Measurements from ENCODE around the gene MXRA7.

The MXRA7 gene

DNA sequence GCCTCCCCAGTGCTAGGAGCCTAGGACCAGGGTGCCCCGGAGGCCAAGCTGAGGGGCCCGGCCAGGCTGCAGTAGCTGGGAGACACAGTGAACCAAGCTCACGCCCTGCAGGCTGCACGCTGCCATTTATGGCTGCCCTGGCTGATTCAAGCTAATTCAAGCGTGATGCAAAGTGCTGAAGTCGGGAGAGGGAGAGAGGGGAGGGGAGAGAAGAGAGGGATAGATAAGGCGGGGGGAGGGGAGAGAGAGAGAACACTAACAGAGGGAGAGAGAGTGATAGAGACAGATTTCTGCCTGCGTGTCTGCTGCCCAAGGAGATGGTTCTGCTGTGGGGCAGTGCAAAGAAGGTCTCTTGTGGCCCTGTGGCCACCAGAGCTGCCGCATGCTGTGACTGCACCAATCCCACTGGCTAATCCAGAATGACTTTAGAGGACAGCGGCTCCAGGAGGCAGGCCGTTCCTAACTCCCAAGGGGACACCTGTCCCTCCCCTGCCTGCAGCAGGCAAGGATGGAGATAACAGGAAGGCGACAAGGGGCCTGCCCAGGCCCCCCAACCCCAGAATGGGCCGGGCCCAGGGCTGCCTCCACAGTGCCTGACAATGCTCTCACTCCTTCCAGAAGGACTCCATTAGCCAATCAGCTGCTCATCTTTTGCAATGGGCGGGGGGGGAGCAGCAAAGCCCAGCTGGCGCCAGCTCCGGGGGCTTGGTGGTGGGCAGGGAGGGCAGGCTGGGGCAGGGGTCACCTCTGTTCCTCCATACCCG is 12.9 kb downstream of the MXRA7 start:
- H2BK5ac ChIP-seq (ENCODE audit: low read length), result peak overlapping the region; percentile 17
- peak; percentile 70 for DNase-seq (ENCODE audit: low spot score)

GRCh38 chr17:76696763-76697701 is 13.7 kb downstream of the MXRA7 start:
- peak overlapping the region; percentile 2 for H2BK120ac ChIP-seq (ENCODE audit: low read depth, low read length)
- H4K91ac ChIP-seq (ENCODE audit: low read depth, low read length, poor library complexity), result no peak overlapping the region
- no peaks in the 10 kb centered on the region for H3K9me3 ChIP-seq (replicated peaks in 1 of 2; ENCODE audit: control insufficient read depth in 2 of 2, insufficient read depth in 1 of 2, low read depth in 1 of 2, low read length in 2 of 2)
- H4K8ac ChIP-seq (ENCODE audit: low read depth, low read length), result no peak overlapping the region
- no peak overlapping the region for H2BK12ac ChIP-seq (ENCODE audit: low read length)
- no peak overlapping the region for H3K9ac ChIP-seq (ENCODE audit: low read depth, low read length, poor library complexity)
- H3K79me1 ChIP-seq (ENCODE audit: low read depth, low read length), result no peaks in the 10 kb centered on the region
- H2BK5ac ChIP-seq (ENCODE audit: low read length), result peak overlapping the region; percentile 17
- H2AFZ ChIP-seq (ENCODE audit: low read length), result peak overlapping the region; percentile 84
- H3K4me1 ChIP-seq (ENCODE audit: control insufficient read depth in 2 of 2, insufficient read depth in 1 of 2, low read depth in 1 of 2, low read length in 2 of 2), result peaks cover 36 to 43% of the 10 kb centered on the region in 2 donors
- peak overlapping the region in 1 of 2 donors; percentile 13 for H3K4me3 ChIP-seq (ENCODE audit: low read length in 2 of 2)
- peak overlapping the region; percentile 7 for H2AK5ac ChIP-seq (ENCODE audit: low read depth, low read length)
- peak overlapping the region; percentile 45 for H3K23ac ChIP-seq (ENCODE audit: low read depth, low read length, poor library complexity)
- DNase-seq (ENCODE audit: low spot score), result no peak
- H3K4ac ChIP-seq (ENCODE audit: low read length), result no peak overlapping the region
- WGBS, 2 donors (ENCODE audit: extremely low coverage in 2 of 2, insufficient read length in 2 of 2, insufficient replicate concordance in 1 of 2), result no CpG with 5 or more reads among the region's 25 CpGs
- no peak overlapping the region for H3K14ac ChIP-seq (ENCODE audit: low read length)
- H2BK15ac ChIP-seq (ENCODE audit: low read length), result peak overlapping the region; percentile 8
- peak overlapping the region; percentile 89 for H3K18ac ChIP-seq (ENCODE audit: low read length)
- H3K4me2 ChIP-seq (ENCODE audit: insufficient read depth, low read length, poor library complexity, severe bottlenecking), result peak overlapping the region; percentile 43
- H3K27ac ChIP-seq (replicated peaks; ENCODE audit: low read length), result peak overlapping the region; percentile 83
- H3K36me3 ChIP-seq (replicated peaks in 1 of 2; ENCODE audit: control insufficient read depth in 2 of 2, insufficient read depth in 2 of 2, low read length in 2 of 2), result no peaks in the 10 kb centered on the region
- H3K27me3 ChIP-seq (ENCODE audit: control insufficient read depth in 3 of 3, insufficient read depth in 3 of 3, low read depth in 1 of 3, low read length in 3 of 3), result no peaks in the 10 kb centered on the region

More for the DNA sequence above, 12.9 kb downstream of the MXRA7 start:
- Histone ChIP-seq H3K4me1 (ENCODE audit: control insufficient read depth in 2 of 2, insufficient read depth in 1 of 2, low read depth in 1 of 2, low read length in 2 of 2) (peaks cover 36 to 43% of the 10 kb centered on the region in 2 donors), H4K91ac (ENCODE audit: low read depth, low read length, poor library complexity) (no peak overlapping the region), H3K9ac (ENCODE audit: low read depth, low read length, poor library complexity) (peak overlapping the region; percentile 38), H3K23ac (ENCODE audit: low read depth, low read length, poor library complexity) (peak overlapping the region; percentile 83), H3K27ac (replicated peaks; ENCODE audit: low read length) (peak overlapping the region; percentile 83), H2AFZ (ENCODE audit: low read length) (peak overlapping the region; percentile 84), H3K4me2 (ENCODE audit: insufficient read depth, low read length, poor library complexity, severe bottlenecking) (peak overlapping the region; percentile 43), H2BK15ac (ENCODE audit: low read length) (peak overlapping the region; percentile 70), H2BK120ac (ENCODE audit: low read depth, low read length) (no peak overlapping the region), H2BK12ac (ENCODE audit: low read length) (peak overlapping the region; percentile 1), H3K14ac (ENCODE audit: low read length) (no peak overlapping the region), H3K4me3 (ENCODE audit: low read length in 2 of 2) (no peak overlapping the region), H3K4ac (ENCODE audit: low read length) (no peak overlapping the region), H3K18ac (ENCODE audit: low read length) (peak overlapping the region; percentile 89), H2AK5ac (ENCODE audit: low read depth, low read length) (peak overlapping the region; percentile 58), H4K8ac (ENCODE audit: low read depth, low read length) (no peak overlapping the region), H3K9me3 (replicated peaks in 1 of 2; ENCODE audit: control insufficient read depth in 2 of 2, insufficient read depth in 1 of 2, low read depth in 1 of 2, low read length in 2 of 2) (no peaks in the 10 kb centered on the region), H3K36me3 (replicated peaks in 1 of 2; ENCODE audit: control insufficient read depth in 2 of 2, insufficient read depth in 2 of 2, low read length in 2 of 2) (no peaks in the 10 kb centered on the region), H3K79me1 (ENCODE audit: low read depth, low read length) (no peaks in the 10 kb centered on the region), H3K27me3 (ENCODE audit: control insufficient read depth in 3 of 3, insufficient read depth in 3 of 3, low read depth in 1 of 3, low read length in 3 of 3) (no peaks in the 10 kb centered on the region)
- no CpG with 5 or more reads among the region's 17 CpGs for WGBS, 2 donors (ENCODE audit: extremely low coverage in 2 of 2, insufficient read length in 2 of 2, insufficient replicate concordance in 1 of 2)

DNA sequence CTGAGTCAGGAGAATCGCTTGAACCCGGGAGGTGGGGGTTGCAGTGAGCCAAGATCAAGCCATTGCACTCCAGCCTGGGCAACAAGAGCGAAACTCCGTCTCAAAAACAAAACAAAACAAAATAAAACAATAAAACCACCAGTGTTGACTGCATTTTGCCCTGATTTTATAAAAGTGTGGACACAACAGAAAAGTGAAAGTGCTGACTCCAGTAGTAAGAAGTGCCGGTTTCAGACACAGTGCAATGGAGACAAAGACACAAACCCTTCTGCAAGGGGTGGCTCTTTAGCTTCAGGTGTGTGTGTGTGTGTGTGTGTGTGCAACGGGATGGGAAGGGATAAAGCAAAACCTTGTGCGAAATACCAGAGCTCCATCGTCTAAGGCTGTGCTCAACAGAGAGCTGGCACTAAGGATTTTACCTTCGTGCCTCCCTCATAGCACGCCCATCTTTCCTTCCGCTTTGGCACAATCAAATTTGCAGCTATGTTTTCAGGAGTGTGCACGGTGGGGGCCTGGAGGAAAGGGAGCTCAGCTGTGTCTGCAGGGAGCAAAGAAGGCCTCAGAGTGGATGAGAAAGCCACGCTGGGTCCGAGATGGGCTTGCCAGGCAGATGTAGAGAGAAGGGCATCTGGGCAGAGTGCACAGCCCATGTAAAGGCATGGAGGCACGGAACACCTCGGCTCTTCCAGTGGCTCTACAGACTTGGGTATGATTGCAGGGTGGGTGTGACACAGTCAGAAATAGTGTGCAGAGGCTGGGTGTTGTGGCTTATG is 15.5 kb downstream of the MXRA7 start:
- H2BK5ac ChIP-seq (ENCODE audit: low read length), result no peak overlapping the region
- no peak overlapping the region for H3K4ac ChIP-seq (ENCODE audit: low read length)
- H3K4me1 ChIP-seq (ENCODE audit: control insufficient read depth in 2 of 2, insufficient read depth in 1 of 2, low read depth in 1 of 2, low read length in 2 of 2), result peaks cover 19 to 38% of the 10 kb centered on the region in 2 donors
- no peak overlapping the region for H3K23ac ChIP-seq (ENCODE audit: low read depth, low read length, poor library complexity)
- peak overlapping the region; percentile 93 for H2AK5ac ChIP-seq (ENCODE audit: low read depth, low read length)
- H3K27me3 ChIP-seq (ENCODE audit: control insufficient read depth in 3 of 3, insufficient read depth in 3 of 3, low read depth in 1 of 3, low read length in 3 of 3), result no peaks in the 10 kb centered on the region
- no peak overlapping the region for H2BK15ac ChIP-seq (ENCODE audit: low read length)
- WGBS, 2 donors (ENCODE audit: extremely low coverage in 2 of 2, insufficient read length in 2 of 2, insufficient replicate concordance in 1 of 2), result no CpG with 5 or more reads among the region's 16 CpGs
- H3K9me3 ChIP-seq (replicated peaks in 1 of 2; ENCODE audit: control insufficient read depth in 2 of 2, insufficient read depth in 1 of 2, low read depth in 1 of 2, low read length in 2 of 2), result no peaks in the 10 kb centered on the region
- peak overlapping the region; percentile 17 for H3K9ac ChIP-seq (ENCODE audit: low read depth, low read length, poor library complexity)
- H2BK12ac ChIP-seq (ENCODE audit: low read length), result no peak overlapping the region
- no peaks in the 10 kb centered on the region for H3K36me3 ChIP-seq (replicated peaks in 1 of 2; ENCODE audit: control insufficient read depth in 2 of 2, insufficient read depth in 2 of 2, low read length in 2 of 2)
- H3K14ac ChIP-seq (ENCODE audit: low read length), result no peak overlapping the region
- H3K4me2 ChIP-seq (ENCODE audit: insufficient read depth, low read length, poor library complexity, severe bottlenecking), result no peak overlapping the region
- H3K27ac ChIP-seq (replicated peaks; ENCODE audit: low read length), result no peak overlapping the region
- H3K4me3 ChIP-seq (ENCODE audit: low read length in 2 of 2), result no peak overlapping the region
- no peak overlapping the region for H2BK120ac ChIP-seq (ENCODE audit: low read depth, low read length)
- DNase-seq (ENCODE audit: low spot score), result no peak
- no peak overlapping the region for H2AFZ ChIP-seq (ENCODE audit: low read length)
- no peaks in the 10 kb centered on the region for H3K79me1 ChIP-seq (ENCODE audit: low read depth, low read length)
- H4K91ac ChIP-seq (ENCODE audit: low read depth, low read length, poor library complexity), result no peak overlapping the region
- H3K18ac ChIP-seq (ENCODE audit: low read length), result peak overlapping the region; percentile 87
- no peak overlapping the region for H4K8ac ChIP-seq (ENCODE audit: low read depth, low read length)
